Upper lobe of left lung (tissue), 6 donors: ENCODE data around the gene LYPD6. TPM values are rescaled to one million over a fixed set of nuclear protein-coding genes. Genes with fewer than 3 reads are reported as not detected.

Source experiments
- ATAC-seq, 2 donors: fragments of 200-7000 bp; cut with Tn5 transposase; one replicate each; pipeline ENCODE4 v1.9.1; 2022; ENCODE audit warnings: mild to moderate bottlenecking in 2 of 2, moderate library complexity in 2 of 2; ENCODE audit not compliant: low FRiP score in 2 of 2
- DNase-seq, 2 donors: peaks; one replicate each; pipeline ENCODE4 v3.0.0-alpha.2; 2019 to 2020
- H3K27ac ChIP-seq, 4 donors: fragments of 200-600 bp; sonication (generic); one replicate each; pipeline ENCODE4 v1.5.1; 2016 to 2019
- H3K27me3 ChIP-seq, 4 donors: fragments of 200-600 bp; sonication (generic); one replicate each; pipeline ENCODE4 v1.5.1; 2017 to 2019
- H3K36me3 ChIP-seq, 4 donors: fragments of 200-600 bp; sonication (generic); one replicate each; pipeline ENCODE4 v1.5.1; 2016 to 2019
- H3K4me1 ChIP-seq, 4 donors: fragments of 200-600 bp; sonication (generic); one replicate each; pipeline ENCODE4 v1.5.1; 2018 to 2019
- H3K4me3 ChIP-seq, 4 donors: fragments of 200-600 bp; sonication (generic); one replicate each; pipeline ENCODE4 v1.5.1; 2017 to 2019; ENCODE audit warnings: mild to moderate bottlenecking in 2 of 4, moderate library complexity in 1 of 4
- H3K9me3 ChIP-seq, 4 donors: fragments of 200-600 bp; sonication (generic); one replicate each; pipeline ENCODE4 v1.5.1; 2018 to 2019
- EP300 ChIP-seq, 4 donors: sonication (generic); formaldehyde crosslinking; IDR thresholded peaks; one replicate each; pipeline ENCODE4 v1.5.1; 2017; ENCODE audit warnings: antibody characterized with exemption in 4 of 4, control low read depth in 2 of 4
- POLR2A ChIP-seq, 4 donors: fragments of 450-650 bp; IDR thresholded peaks; one replicate each; pipeline ENCODE4 v1.5.1; 2016 to 2017; ENCODE audit warnings: antibody characterized with exemption in 4 of 4, mild to moderate bottlenecking in 2 of 4
- POLR2AphosphoS5 ChIP-seq, 2 donors: sonication (generic); formaldehyde crosslinking; IDR thresholded peaks; one replicate each; pipeline ENCODE4 v1.5.1; 2017; ENCODE audit warnings: antibody characterized with exemption in 2 of 2
- WGBS, 2 donors: methylation state at CpG; one replicate each; pipeline ENCODE4 v1.1.5; 2017 to 2018; 5-methylcytosine and 5-hydroxymethylcytosine counted together
- total RNA-seq, 6 donors: library from RNA; depleted of rRNA in 4 of 6; stranded (reverse); fragments of >200 nt in 4 of 6; gene quantifications; one replicate each; pipeline versions ENCODE4 v1.1.0 to v1.2.1, GENCODE V29; 2016 to 2021
- TF ChIP-seq, protein P1 (sequence below), 6 experiments: fragments of 450-650 bp in 4 of 6; fragments of 200-600 bp in 2 of 6; sonication (generic) in 2 of 6; IDR thresholded peaks; one replicate each; pipeline ENCODE4 v1.5.1; 2016 to 2019; ENCODE audit warnings: antibody characterized with exemption in 6 of 6
- donor health status: DM: no; HTN: no; CAD: no; lungs with moderate emphysema.
- donor health status: DM: no; HTN: yes; CAD: no; lungs with severe emphysema.

The LYPD6 gene
- total RNA-seq, 6 donors from 2014 or later = 0.09 to 0.89 (median 0.33) TPM; not detected in 1

DNA sequence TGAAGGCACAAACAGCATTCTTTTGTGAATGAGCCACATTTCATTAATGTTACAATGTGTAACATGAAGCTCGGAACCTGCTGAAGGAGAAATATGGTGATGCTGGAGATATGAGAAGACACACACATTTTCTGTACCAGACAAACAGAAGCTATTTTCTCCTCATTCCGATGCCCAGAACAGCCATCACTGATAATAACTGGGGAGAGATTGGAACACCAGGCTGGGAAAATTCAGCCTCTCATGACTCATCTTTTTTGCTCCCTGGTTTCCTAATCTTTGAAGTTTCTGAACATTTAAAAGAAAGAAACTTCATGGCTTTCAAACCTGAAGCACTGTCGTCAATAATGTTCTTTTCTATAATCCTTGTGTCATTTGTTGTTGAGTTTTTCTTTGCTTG, 110.9 kb downstream of the LYPD6 start:
- WGBS, 2 donors = 87 to 93% methylated on average over 3 of the region's 3 CpGs

DNA sequence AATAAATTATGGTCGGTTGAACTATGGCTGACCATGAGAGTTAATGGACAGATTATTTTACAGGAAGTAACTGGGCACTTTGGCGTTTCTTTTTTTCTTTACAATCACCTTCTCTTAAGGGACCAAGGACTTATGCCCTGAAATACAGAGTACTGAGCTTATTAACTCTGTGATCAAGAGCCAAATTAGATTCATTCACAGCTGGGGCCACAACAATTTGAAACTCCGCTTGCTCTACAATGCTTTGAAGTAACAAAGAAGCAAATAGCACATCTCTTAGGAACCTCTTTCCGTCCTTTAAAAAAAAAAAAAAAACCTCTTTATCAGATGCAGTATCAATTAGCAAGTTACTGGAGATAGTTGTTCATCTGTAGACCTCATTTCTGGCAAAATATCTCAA, 112.0 kb downstream of the LYPD6 start:
- H3K9me3 ChIP-seq = no peaks in the 10 kb centered on the region
- H3K4me1 ChIP-seq = no peaks in the 10 kb centered on the region
- H3K27me3 ChIP-seq = no peaks in the 10 kb centered on the region
- DNase-seq (no peak), ATAC-seq (no peak)
- 82 to 89% methylated on average over 4 of the region's 4 CpGs for WGBS, 2 donors
- no peak overlapping the region for H3K27ac ChIP-seq
- TF ChIP-seq POLR2A (IDR thresholded peaks at IDR 0.05) (no peak), EP300 (IDR thresholded peaks at IDR 0.05) (no peak), POLR2AphosphoS5 (IDR thresholded peaks at IDR 0.05) (no peak)
- TF ChIP-seq, protein P1, sequence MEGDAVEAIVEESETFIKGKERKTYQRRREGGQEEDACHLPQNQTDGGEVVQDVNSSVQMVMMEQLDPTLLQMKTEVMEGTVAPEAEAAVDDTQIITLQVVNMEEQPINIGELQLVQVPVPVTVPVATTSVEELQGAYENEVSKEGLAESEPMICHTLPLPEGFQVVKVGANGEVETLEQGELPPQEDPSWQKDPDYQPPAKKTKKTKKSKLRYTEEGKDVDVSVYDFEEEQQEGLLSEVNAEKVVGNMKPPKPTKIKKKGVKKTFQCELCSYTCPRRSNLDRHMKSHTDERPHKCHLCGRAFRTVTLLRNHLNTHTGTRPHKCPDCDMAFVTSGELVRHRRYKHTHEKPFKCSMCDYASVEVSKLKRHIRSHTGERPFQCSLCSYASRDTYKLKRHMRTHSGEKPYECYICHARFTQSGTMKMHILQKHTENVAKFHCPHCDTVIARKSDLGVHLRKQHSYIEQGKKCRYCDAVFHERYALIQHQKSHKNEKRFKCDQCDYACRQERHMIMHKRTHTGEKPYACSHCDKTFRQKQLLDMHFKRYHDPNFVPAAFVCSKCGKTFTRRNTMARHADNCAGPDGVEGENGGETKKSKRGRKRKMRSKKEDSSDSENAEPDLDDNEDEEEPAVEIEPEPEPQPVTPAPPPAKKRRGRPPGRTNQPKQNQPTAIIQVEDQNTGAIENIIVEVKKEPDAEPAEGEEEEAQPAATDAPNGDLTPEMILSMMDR (IDR thresholded peaks at IDR 0.05) = no peak
- no peak overlapping the region for H3K4me3 ChIP-seq
- no peaks in the 10 kb centered on the region for H3K36me3 ChIP-seq

More for the DNA sequence above, 110.9 kb downstream of the LYPD6 start:
- H3K27ac ChIP-seq = no peak overlapping the region
- H3K27me3 ChIP-seq = no peaks in the 10 kb centered on the region
- DNase-seq (no peak), ATAC-seq (no peak)
- H3K36me3 ChIP-seq = no peaks in the 10 kb centered on the region
- no peaks in the 10 kb centered on the region for H3K9me3 ChIP-seq
- H3K4me3 ChIP-seq = no peak overlapping the region
- TF ChIP-seq POLR2AphosphoS5 (IDR thresholded peaks at IDR 0.05) (no peak), EP300 (IDR thresholded peaks at IDR 0.05) (no peak), POLR2A (IDR thresholded peaks at IDR 0.05) (no peak)
- TF ChIP-seq, protein P1 (IDR thresholded peaks at IDR 0.05) = no peak
- no peaks in the 10 kb centered on the region for H3K4me1 ChIP-seq

DNA sequence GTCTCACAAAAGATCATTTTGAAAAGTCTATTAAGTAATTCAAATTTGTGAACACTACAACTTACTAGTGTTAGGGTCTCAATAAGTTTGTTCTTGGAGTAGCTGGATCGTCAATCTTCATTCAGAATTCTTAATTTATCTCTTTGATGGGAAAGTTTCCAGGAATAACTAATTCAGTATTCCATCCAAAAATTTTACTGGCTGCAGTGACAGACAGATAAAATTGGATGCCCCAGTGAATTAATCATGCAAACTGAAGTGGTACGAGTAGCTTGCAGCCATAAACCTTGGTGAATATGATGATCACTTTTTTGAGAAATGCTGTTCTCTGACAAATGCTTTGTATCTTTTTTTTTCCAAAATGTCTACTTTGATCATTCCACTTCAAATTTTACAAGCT, 112.8 kb downstream of the LYPD6 start:
- Histone ChIP-seq H3K36me3 (no peaks in the 10 kb centered on the region), H3K4me1 (no peaks in the 10 kb centered on the region), H3K27me3 (no peaks in the 10 kb centered on the region), H3K27ac (no peak overlapping the region), H3K4me3 (no peak overlapping the region), H3K9me3 (no peaks in the 10 kb centered on the region)
- DNase-seq (no peak), ATAC-seq (no peak)
- WGBS, 2 donors = 67 to 72% methylated on average over 2 of the region's 2 CpGs
- TF ChIP-seq, protein P1 (IDR thresholded peaks at IDR 0.05) = no peak
- TF ChIP-seq EP300 (IDR thresholded peaks at IDR 0.05) (no peak), POLR2A (IDR thresholded peaks at IDR 0.05) (no peak), POLR2AphosphoS5 (IDR thresholded peaks at IDR 0.05) (no peak)

DNA sequence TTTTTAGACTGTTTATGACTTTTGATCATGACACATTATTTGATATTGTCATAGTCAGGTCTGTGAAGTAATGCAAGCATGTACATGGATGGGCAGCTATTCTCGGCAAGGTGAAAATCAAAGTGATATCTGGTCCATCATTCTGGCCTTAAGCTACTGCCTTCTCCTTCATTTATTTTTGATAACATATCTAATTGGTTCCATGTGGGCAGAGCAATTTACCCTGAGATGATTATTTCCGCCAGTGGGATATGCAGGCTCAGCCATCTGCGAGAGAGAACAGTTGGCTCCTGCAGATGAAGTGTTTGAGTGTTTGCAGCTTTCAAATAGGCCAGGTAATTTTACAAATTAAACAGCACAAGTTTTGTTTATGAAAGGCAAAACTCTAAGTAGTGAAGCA, 116.4 kb downstream of the LYPD6 start:
- DNase-seq (no peak), ATAC-seq (no peak)
- no peak overlapping the region for H3K27ac ChIP-seq
- no peak overlapping the region for H3K4me3 ChIP-seq
- 84 to 87% methylated on average over 3 of the region's 3 CpGs for WGBS, 2 donors
- TF ChIP-seq POLR2AphosphoS5 (IDR thresholded peaks at IDR 0.05) (no peak), POLR2A (IDR thresholded peaks at IDR 0.05) (no peak), EP300 (IDR thresholded peaks at IDR 0.05) (no peak)
- TF ChIP-seq, protein P1 (IDR thresholded peaks at IDR 0.05) = no peak
- no peaks in the 10 kb centered on the region for H3K9me3 ChIP-seq
- H3K27me3 ChIP-seq = no peaks in the 10 kb centered on the region
- no peaks in the 10 kb centered on the region for H3K36me3 ChIP-seq
- no peaks in the 10 kb centered on the region for H3K4me1 ChIP-seq

DNA sequence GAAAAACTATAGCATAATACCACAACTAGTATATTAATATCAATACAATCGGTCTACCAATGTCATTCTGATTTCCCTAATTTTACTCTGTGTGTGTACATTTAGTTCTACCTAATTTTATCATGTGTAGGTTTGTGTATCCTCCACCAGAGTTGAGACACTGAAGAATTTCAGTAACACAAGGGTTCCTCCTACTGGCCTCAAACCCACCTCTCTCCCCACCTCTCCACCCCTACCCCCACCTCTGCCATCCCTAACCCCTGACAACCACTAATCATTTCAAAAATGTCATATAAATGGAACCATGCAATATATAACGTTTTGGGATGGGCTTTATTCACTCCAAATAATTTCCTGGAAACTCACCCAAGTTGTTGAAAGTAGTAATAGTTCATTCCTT, 117.9 kb downstream of the LYPD6 start:
- TF ChIP-seq POLR2AphosphoS5 (IDR thresholded peaks at IDR 0.05) (no peak), EP300 (IDR thresholded peaks at IDR 0.05) (no peak), POLR2A (IDR thresholded peaks at IDR 0.05) (no peak)
- TF ChIP-seq, protein P1 (IDR thresholded peaks at IDR 0.05) = no peak
- DNase-seq (no peak), ATAC-seq (no peak)
- Histone ChIP-seq H3K27ac (no peak overlapping the region), H3K4me3 (no peak overlapping the region), H3K36me3 (no peaks in the 10 kb centered on the region), H3K9me3 (no peaks in the 10 kb centered on the region), H3K27me3 (no peaks in the 10 kb centered on the region), H3K4me1 (no peaks in the 10 kb centered on the region)
- 82 to 91% methylated on average over 2 of the region's 2 CpGs for WGBS, 2 donors
